DMS153 treated with DMSO at 0.1 percent for 48 hours (cell line): ENCODE data around the gene MCM3.

ENCODE experiments used
- DNase-seq: peaks from one replicate; lab custom pipeline; 2025; ENCODE audit not compliant: unreplicated experiment; lab: John Stamatoyannopoulos, UW

MCM3 gene

GRCh38 chr6:52284460-52285176 is at the start of gene MCM3:
TSS of gene MCM3 (minus strand) at chr6:52284742. CDS start at chr6:52284674, 68 bp downstream.
- peak; percentile 99 for DNase-seq

GRCh38 chr6:52333840-52334200 is 49.3 kb upstream of the MCM3 start:
- DNase-seq, result no peak

- no peak for DNase-seq
These were observed 47.4 kb upstream of the MCM3 start for GRCh38 chr6:52331793-52332457.

GRCh38 chr6:52330470-52330869 is 45.9 kb upstream of the MCM3 start:
- DNase-seq, result no peak

GRCh38 chr6:52328729-52329128 is 44.2 kb upstream of the MCM3 start:
- peak; percentile 45 for DNase-seq

- no peak for DNase-seq
These were observed 43.7 kb upstream of the MCM3 start for GRCh38 chr6:52328303-52328662.

- no peak for DNase-seq
These were observed 42.2 kb upstream of the MCM3 start for GRCh38 chr6:52326540-52327364.

- DNase-seq, result no peak
These were observed 41.3 kb upstream of the MCM3 start for GRCh38 chr6:52325695-52326471.

- no peak for DNase-seq
These were observed 39.6 kb upstream of the MCM3 start for GRCh38 chr6:52324189-52324588.

GRCh38 chr6:52317841-52318581 is 33.5 kb upstream of the MCM3 start:
- no peak for DNase-seq

- DNase-seq, result no peak
These were observed 32.7 kb upstream of the MCM3 start for GRCh38 chr6:52317211-52317610.

GRCh38 chr6:52314752-52315151 is 30.2 kb upstream of the MCM3 start:
- no peak for DNase-seq

- DNase-seq, result no peak
These were observed 27.9 kb upstream of the MCM3 start for GRCh38 chr6:52312461-52312860.

GRCh38 chr6:52310932-52311331 is 26.4 kb upstream of the MCM3 start:
- no peak for DNase-seq

- DNase-seq, result no peak
These were observed 23.4 kb upstream of the MCM3 start for GRCh38 chr6:52307900-52308372.

- DNase-seq, result no peak
These were observed 22.7 kb upstream of the MCM3 start for GRCh38 chr6:52306972-52307870.

GRCh38 chr6:52305948-52306767 is 21.6 kb upstream of the MCM3 start:
- no peak for DNase-seq

- DNase-seq, result no peak
These were observed 20.9 kb upstream of the MCM3 start for GRCh38 chr6:52305411-52305810.
